NOMO-1 (cell line): Measurements from ENCODE around the gene PRKN.

Source experiments
- DNase-seq, 2 experiments: peaks; one replicate each; lab custom pipeline; 2025; ENCODE audit not compliant: unreplicated experiment in 2 of 2; lab: John Stamatoyannopoulos, UW

Gene PRKN

GRCh38 chr6:162622572-162622971 is 105.0 kb downstream of the PRKN start:
- no peak for DNase-seq

- DNase-seq: no peak
These were observed 106.3 kb downstream of the PRKN start for GRCh38 chr6:162621246-162621645.

- DNase-seq: no peak
These were observed 107.5 kb downstream of the PRKN start for GRCh38 chr6:162620073-162620472.

GRCh38 chr6:162618448-162619002 is 109.0 kb downstream of the PRKN start:
- no peak for DNase-seq

GRCh38 chr6:162615016-162615705 is 112.4 kb downstream of the PRKN start:
- no peak for DNase-seq

- no peak for DNase-seq
These were observed 114.3 kb downstream of the PRKN start for GRCh38 chr6:162613310-162613709.

GRCh38 chr6:162612613-162613012 is 115.0 kb downstream of the PRKN start:
- DNase-seq: no peak

GRCh38 chr6:162610351-162610750 is 117.2 kb downstream of the PRKN start:
- DNase-seq: no peak

- DNase-seq: no peak
These were observed 121.7 kb downstream of the PRKN start for GRCh38 chr6:162605881-162606280.

- DNase-seq: no peak
These were observed 124.1 kb downstream of the PRKN start for GRCh38 chr6:162603231-162604015.

GRCh38 chr6:162602759-162603158 is 124.8 kb downstream of the PRKN start:
- no peak for DNase-seq

GRCh38 chr6:162596676-162597075 is 130.9 kb downstream of the PRKN start:
- no peak for DNase-seq

GRCh38 chr6:162591517-162591916 is 136.0 kb downstream of the PRKN start:
- DNase-seq: no peak

GRCh38 chr6:162581988-162582780 is 145.4 kb downstream of the PRKN start:
- DNase-seq: no peak

GRCh38 chr6:162580619-162581018 is 146.9 kb downstream of the PRKN start:
- no peak for DNase-seq

GRCh38 chr6:162576016-162576415 is 151.6 kb downstream of the PRKN start:
- DNase-seq: no peak

- no peak for DNase-seq
These were observed 155.3 kb downstream of the PRKN start for GRCh38 chr6:162572240-162572639.

- no peak for DNase-seq
These were observed 159.3 kb downstream of the PRKN start for GRCh38 chr6:162568266-162568665.

- no peak for DNase-seq
These were observed 165.5 kb downstream of the PRKN start for GRCh38 chr6:162562041-162562440.

GRCh38 chr6:162560891-162561290 is 166.7 kb downstream of the PRKN start:
- no peak for DNase-seq

- no peak for DNase-seq
These were observed 173.0 kb downstream of the PRKN start for GRCh38 chr6:162554531-162554930.
